ENCODE results near the gene ATOX1.

DNA sequence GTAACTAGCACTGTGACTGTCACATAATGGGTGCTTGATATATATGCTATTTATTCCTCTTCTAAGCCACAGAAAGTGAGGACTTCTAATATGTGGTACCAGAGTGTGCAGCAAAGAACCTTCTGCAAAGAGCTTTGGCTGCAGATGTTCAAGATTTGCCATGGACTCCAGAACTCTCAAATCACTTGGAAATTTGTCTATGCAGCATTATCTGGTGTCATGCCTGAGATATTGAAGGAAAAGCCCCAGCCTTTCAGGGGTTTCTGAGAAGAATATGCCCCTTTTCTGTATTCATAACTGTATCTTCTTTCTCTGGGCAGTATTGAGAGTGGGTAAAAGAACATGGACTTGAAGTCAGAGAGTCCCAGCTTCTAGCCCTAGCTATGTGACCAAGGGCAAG lies 8.5 kb upstream of the ATOX1 start:
- TF ChIP-seq CEBPB (IDR thresholded peaks at IDR 0.05; ENCODE audit: low read depth, low read length) (no peak), MAZ (IDR thresholded peaks at IDR 0.05; ENCODE audit: borderline replicate concordance, low read depth, low read length) (no peak), POLR2A (IDR thresholded peaks at IDR 0.05; ENCODE audit: low read depth, low read length) (no peak)
- TF ChIP-seq, protein P1, sequence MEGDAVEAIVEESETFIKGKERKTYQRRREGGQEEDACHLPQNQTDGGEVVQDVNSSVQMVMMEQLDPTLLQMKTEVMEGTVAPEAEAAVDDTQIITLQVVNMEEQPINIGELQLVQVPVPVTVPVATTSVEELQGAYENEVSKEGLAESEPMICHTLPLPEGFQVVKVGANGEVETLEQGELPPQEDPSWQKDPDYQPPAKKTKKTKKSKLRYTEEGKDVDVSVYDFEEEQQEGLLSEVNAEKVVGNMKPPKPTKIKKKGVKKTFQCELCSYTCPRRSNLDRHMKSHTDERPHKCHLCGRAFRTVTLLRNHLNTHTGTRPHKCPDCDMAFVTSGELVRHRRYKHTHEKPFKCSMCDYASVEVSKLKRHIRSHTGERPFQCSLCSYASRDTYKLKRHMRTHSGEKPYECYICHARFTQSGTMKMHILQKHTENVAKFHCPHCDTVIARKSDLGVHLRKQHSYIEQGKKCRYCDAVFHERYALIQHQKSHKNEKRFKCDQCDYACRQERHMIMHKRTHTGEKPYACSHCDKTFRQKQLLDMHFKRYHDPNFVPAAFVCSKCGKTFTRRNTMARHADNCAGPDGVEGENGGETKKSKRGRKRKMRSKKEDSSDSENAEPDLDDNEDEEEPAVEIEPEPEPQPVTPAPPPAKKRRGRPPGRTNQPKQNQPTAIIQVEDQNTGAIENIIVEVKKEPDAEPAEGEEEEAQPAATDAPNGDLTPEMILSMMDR (conservative IDR thresholded peaks at IDR 0.05; ENCODE audit: low read depth, low read length) = no peak

Measured in IMR-90 (cell line).